VCaP (cell line): Measurements from ENCODE around the gene ANKRD20A1.
"Not testable (repeated sequence)": the region's sequence is repeated elsewhere in the genome, so short reads cannot be mapped to it uniquely, and the experiment has no call there.

Experiments
- H3K27ac ChIP-seq: fragments of 450-650 bp; 2 replicates; pipeline ENCODE4 v1.5.1; 2017

ANKRD20A1 gene

DNA sequence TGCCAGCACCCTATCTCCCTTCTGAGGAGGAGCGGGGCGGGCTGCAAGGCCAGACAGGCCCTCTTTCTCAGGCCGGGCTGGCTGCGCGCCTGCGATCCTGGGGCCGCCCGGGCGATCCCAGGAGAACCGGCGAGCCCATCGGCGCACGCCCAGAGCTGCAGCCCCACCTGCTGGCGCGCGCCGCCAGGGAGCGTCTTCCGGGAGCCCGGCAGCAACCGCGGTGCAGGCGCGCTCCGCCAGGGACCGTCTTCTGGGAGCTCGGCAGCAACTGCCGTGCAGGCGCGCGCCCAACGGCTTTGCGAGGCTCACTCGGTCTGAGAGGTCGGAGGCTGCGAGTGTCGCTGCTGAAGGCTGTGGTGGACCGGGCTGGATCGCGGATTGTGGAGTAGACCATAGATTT lies at the start of gene ANKRD20A1:
TSS of gene ANKRD20A1 (plus strand) at position 61 of the 400 bp plus-strand sequence. CDS start 496 bp downstream, outside the sequence.
- not testable (repeated sequence) for H3K27ac ChIP-seq

DNA sequence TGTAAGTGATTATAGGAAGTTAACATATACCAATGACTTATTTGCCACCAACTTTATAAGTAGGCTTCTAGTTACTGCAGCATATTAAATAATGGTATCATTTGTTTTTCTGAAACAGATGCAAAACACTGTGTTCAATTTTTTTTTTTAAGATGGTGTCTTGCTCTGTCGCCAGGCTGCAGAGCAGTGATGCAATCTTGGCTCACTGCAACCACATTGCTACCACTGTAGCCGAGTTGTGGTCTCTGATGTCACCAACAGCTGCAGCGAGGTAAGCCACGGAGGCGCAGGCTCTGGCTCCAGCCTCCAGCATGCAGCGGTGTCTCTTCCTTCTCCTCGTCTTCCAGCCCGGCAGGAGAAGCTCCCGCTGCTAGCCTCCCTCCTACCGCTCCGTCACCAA lies 26.6 kb upstream of the ANKRD20A1 start:
- H3K27ac ChIP-seq = not testable (repeated sequence)
